Progenitor cell of endocrine pancreas (in vitro differentiated cells): ENCODE data around the gene ARHGEF12. TPM values are rescaled to one million over a fixed set of nuclear protein-coding genes. Genes with fewer than 3 reads are reported as not detected.
A peak's percentile ranks its signal among the peaks of the same experiment; 100 is the strongest.

Experiments used
- DNase-seq: peaks from one replicate; pipeline ENCODE4 v3.0.0; 2021; ENCODE audit warnings: low spot score; ENCODE audit not compliant: unreplicated experiment
- H3K27ac Mint-ChIP-seq: 2 replicates; pipeline ENCODE4 v1.8.0; 2021; ENCODE audit warnings: mild to moderate bottlenecking, moderate library complexity, mixed read lengths
- H3K27me3 Mint-ChIP-seq: 2 replicates; pipeline ENCODE4 v1.8.0; 2021; ENCODE audit warnings: mixed read lengths
- H3K36me3 Mint-ChIP-seq: 2 replicates; pipeline ENCODE4 v1.8.0; 2022; ENCODE audit warnings: mixed read lengths; ENCODE audit not compliant: insufficient read depth
- H3K4me1 Mint-ChIP-seq: 2 replicates; pipeline ENCODE4 v1.8.0; 2021; ENCODE audit warnings: low read depth, mixed read lengths
- H3K4me3 Mint-ChIP-seq: 2 replicates; pipeline ENCODE4 v1.8.0; 2021; ENCODE audit warnings: low read depth, mild to moderate bottlenecking, moderate library complexity, mixed read lengths
- H3K9me3 Mint-ChIP-seq: 2 replicates; pipeline ENCODE4 v1.8.0; 2021; ENCODE audit warnings: low read depth, mixed read lengths
- total RNA-seq: library from RNA; stranded (reverse); gene quantifications from 2 replicates; pipeline ENCODE4 v1.2.1, GENCODE V29; 2021
- TF ChIP-seq, protein P1 (sequence below): fragments of 200-600 bp; sonication (generic); IDR thresholded peaks from one replicate; pipeline ENCODE4 v1.5.0; 2021; ENCODE audit warnings: antibody characterized with exemption, mild to moderate bottlenecking; ENCODE audit not compliant: unreplicated experiment

The ARHGEF12 gene
- total RNA-seq, 1 donor from 2014 or later: 64.9 TPM

DNA sequence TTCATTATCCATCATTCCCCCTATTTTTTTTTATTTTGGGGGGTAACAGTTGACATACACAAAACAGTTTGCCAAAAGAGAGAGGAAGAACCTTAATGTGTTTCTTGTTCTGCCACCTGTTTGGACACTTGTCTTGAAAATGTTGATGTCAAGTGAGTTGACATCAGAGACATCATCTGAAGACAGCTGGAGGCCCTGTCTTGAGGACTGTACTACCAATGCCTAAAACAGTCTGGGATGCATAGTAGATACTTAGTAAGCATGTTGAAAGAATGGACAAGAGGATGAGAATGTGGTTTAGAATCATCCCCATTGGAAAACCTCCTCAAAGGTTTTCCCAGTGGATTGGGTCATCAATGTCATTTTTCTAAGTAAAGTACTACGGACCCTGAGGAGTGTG, 2.4 kb upstream of the ARHGEF12 start:
- H3K4me1 Mint-ChIP-seq: peaks cover 18% of the 10 kb centered on the region
- no peaks in the 10 kb centered on the region for H3K27me3 Mint-ChIP-seq
- no peak overlapping the region for H3K27ac Mint-ChIP-seq
- DNase-seq: no peak
- no peak overlapping the region for H3K4me3 Mint-ChIP-seq
- H3K36me3 Mint-ChIP-seq: peaks cover 2% of the 10 kb centered on the region
- no peaks in the 10 kb centered on the region for H3K9me3 Mint-ChIP-seq
- TF ChIP-seq, protein P1, sequence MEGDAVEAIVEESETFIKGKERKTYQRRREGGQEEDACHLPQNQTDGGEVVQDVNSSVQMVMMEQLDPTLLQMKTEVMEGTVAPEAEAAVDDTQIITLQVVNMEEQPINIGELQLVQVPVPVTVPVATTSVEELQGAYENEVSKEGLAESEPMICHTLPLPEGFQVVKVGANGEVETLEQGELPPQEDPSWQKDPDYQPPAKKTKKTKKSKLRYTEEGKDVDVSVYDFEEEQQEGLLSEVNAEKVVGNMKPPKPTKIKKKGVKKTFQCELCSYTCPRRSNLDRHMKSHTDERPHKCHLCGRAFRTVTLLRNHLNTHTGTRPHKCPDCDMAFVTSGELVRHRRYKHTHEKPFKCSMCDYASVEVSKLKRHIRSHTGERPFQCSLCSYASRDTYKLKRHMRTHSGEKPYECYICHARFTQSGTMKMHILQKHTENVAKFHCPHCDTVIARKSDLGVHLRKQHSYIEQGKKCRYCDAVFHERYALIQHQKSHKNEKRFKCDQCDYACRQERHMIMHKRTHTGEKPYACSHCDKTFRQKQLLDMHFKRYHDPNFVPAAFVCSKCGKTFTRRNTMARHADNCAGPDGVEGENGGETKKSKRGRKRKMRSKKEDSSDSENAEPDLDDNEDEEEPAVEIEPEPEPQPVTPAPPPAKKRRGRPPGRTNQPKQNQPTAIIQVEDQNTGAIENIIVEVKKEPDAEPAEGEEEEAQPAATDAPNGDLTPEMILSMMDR: no peak

DNA sequence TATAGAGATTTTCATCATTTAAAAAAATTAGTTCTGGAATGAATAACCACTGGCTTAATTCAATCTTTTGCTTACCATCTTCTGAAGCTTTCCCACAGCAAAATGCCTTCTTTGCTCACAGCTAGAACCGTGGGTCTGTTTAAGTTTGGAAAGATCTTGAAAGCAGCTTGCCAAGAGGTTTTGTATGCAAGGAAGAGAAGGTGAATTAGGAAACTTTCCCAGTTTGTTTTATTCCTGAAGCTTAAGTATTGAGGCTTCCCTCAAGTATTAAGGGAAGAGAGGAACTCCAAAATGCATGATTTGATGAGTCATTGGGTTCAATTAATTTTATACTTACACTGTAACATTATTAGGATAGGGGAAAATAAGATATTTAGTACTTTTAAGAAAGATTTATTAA, 1.9 kb upstream of the ARHGEF12 start:
- no peak overlapping the region for H3K27ac Mint-ChIP-seq
- TF ChIP-seq, protein P1: no peak
- DNase-seq: no peak
- H3K36me3 Mint-ChIP-seq: peaks cover 2% of the 10 kb centered on the region
- no peak overlapping the region for H3K4me3 Mint-ChIP-seq
- H3K4me1 Mint-ChIP-seq: peaks cover 21% of the 10 kb centered on the region
- no peaks in the 10 kb centered on the region for H3K9me3 Mint-ChIP-seq
- no peaks in the 10 kb centered on the region for H3K27me3 Mint-ChIP-seq

DNA sequence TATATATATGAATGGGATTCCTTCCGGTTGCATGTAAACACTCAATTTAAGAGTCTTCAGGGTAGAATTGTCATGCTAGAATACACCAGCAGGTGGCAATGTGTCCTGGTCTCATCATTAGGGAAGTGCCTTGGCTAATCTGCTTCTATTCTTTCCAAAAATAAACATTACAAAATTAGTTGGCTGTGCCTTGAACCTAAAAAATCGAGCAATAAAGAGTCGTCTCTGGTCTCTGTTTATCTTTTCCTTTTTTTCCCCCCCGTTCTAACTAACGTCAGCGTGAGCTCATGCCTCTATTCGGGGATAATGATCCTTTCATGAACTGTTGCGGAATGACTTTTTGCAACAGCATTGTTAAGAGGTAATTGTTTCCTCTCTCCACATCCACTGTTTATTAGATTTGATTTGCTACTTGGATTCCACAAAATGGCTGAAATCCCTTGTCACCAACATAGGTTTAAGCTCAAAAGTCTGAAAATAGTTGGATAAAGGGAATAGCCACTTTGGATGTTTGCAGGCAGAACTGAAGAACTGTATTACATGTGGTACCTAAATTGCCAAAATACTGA, 1.2 kb upstream of the ARHGEF12 start:
- Mint-ChIP-seq H3K27me3 (no peaks in the 10 kb centered on the region), H3K4me1 (peaks cover 28% of the 10 kb centered on the region), H3K9me3 (no peaks in the 10 kb centered on the region), H3K36me3 (peaks cover 2% of the 10 kb centered on the region), H3K4me3 (peak overlapping the region; percentile 70), H3K27ac (peak overlapping the region; percentile 88)
- TF ChIP-seq, protein P1: peak; percentile 68
- peak; percentile 31 for DNase-seq

DNA sequence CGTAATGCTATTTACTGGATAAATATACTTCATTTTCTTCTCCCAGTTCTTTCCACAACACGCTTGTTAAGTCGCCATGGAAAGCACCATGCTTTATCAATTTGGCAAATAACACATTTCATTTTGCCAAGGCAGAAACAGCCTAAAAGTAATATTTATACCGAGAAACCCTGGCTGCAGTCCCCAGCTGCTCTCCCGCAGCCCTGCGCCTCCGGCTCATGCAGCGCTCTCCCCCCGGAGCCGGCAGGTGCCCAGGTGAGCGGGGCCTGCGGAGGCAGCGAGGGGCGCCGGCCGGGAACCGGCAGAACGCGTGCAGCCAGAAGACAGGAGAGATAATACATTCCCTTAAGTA, 681 bp upstream of the ARHGEF12 start:
- peaks cover 29% of the 10 kb centered on the region for H3K4me1 Mint-ChIP-seq
- TF ChIP-seq, protein P1: no peak
- DNase-seq: no peak
- H3K9me3 Mint-ChIP-seq: no peaks in the 10 kb centered on the region
- H3K4me3 Mint-ChIP-seq: peak overlapping the region; percentile 70
- H3K27me3 Mint-ChIP-seq: no peaks in the 10 kb centered on the region
- H3K36me3 Mint-ChIP-seq: no peaks in the 10 kb centered on the region
- peak overlapping the region; percentile 93 for H3K27ac Mint-ChIP-seq

DNA sequence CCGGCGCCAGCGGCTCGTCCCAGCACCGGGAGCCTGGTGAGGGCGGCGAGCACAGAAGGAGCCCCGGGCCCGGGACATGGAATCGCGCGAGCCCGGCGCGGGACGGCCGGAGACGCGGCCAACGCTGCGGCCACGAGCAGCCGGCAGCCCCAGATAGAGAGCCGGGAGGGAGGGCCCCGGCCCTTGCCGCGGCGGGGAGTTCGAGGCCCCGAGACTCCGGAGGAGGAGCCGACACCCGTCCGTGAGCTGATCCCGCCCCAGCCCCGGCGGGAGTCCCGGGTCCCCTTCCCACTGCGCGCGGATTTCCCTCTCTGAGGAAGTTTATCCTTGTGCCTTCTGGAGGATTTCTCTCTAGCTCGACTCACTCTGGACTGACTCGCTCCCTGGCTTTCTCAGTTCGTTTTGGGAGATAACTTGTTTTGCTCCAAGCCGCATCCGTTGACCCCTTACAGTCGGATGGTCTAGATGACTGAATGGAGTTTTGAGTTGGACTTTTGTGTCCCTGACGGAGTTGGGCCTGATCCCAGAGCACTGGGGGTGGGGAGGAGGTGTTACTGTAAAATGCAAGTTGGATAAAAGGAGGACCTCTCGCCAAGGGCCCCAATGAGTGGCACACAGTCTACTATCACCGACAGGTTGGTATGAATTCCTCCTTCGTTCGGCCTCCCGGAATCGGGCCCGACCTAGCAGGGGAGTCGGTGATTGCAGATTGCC, 585 bp downstream of the ARHGEF12 start:
- Mint-ChIP-seq H3K27ac (peak overlapping the region; percentile 98), H3K36me3 (no peaks in the 10 kb centered on the region), H3K9me3 (no peaks in the 10 kb centered on the region), H3K4me3 (peak overlapping the region; percentile 96), H3K4me1 (peaks cover 27% of the 10 kb centered on the region), H3K27me3 (no peaks in the 10 kb centered on the region)
- TF ChIP-seq, protein P1: no peak
- peak; percentile 24 for DNase-seq
